GM23248 (cell line): ENCODE results near the gene L3MBTL1.

ENCODE experiments used
- EZH2 ChIP-seq: fragments of 200-600 bp; sonication (generic); IDR thresholded peaks from 2 replicates; pipeline ENCODE4 v1.6.1; 2018; ENCODE audit warnings: antibody characterized with exemption, mild to moderate bottlenecking; ENCODE audit not compliant: insufficient read depth, poor library complexity, severe bottlenecking
- EZH2phosphoT487 ChIP-seq: fragments of 200-600 bp; sonication (generic); IDR thresholded peaks from 2 replicates; pipeline ENCODE4 v1.6.1; 2018; ENCODE audit warnings: antibody characterized with exemption, moderate library complexity, mild to moderate bottlenecking, low read depth; ENCODE audit not compliant: insufficient read depth

DNA sequence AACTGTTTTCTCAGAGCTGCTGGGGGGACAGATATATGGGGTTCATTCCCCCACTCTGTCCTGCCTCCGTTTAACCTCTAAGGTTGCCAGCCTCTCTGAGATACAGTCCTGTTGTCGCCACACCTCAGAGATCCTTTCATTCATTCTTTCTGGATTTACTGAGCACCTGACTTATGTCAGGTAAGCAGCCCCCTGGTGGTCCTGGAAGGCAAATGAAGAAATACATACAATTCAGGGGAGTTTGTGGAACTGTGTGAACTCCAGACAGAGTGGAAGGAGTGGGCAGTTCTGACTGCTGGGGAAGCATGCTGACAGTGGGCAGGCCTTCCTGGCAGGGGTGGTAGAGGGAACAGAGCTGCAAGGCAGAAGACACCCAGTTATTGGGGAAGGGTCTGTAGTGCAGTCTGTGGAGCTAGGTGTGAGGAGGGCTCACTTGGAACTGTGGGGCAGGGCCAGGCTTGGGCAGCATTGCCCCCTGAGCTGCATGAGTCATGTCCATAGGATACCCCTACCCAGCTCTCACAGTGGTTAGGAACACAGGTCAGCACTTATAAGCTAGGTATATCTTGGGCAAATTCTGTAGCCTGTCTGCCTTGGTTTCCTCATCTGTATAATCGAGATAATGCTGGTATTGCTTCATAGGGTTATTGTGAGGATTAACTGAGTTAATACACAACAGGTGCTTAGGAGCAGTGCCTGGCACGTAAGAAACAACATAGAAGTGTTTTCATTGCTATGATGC, 38.5 kb downstream of the L3MBTL1 start:
- TF ChIP-seq EZH2 (no peak), EZH2phosphoT487 (no peak)
